WTC11 (cell line): Measurements from ENCODE around the gene ANKIB1.

Experiments used
- CTCF ChIP-seq: fragments of 200-600 bp; IDR thresholded peaks from 2 replicates; pipeline ENCODE4 v1.8.0; 2022; ENCODE audit warnings: antibody characterized with exemption
- FOXJ3 ChIP-seq: sonication (generic); formaldehyde crosslinking; IDR thresholded peaks from 2 replicates; pipeline ENCODE4 v1.9.0; 2021; ENCODE audit warnings: missing genetic modification reagents, mild to moderate bottlenecking, borderline replicate concordance
- SOX15 ChIP-seq: fragments of 250-450 bp; sonication (Bioruptor Pico); IDR thresholded peaks from 2 replicates; pipeline ENCODE4 v1.9.0; 2021; ENCODE audit warnings: mild to moderate bottlenecking
- USF1 ChIP-seq: sonication (generic); formaldehyde crosslinking; IDR thresholded peaks from 2 replicates; pipeline ENCODE4 v1.8.0; 2022; ENCODE audit warnings: mild to moderate bottlenecking, missing genetic modification reagents

- no peak for TF ChIP-seq CTCF
- no peak for TF ChIP-seq SOX15
- TF ChIP-seq USF1 (CRISPR knock-in tag), result no peak
- no peak for TF ChIP-seq FOXJ3 (CRISPR knock-in tag)
Observed at GRCh38 chr7:92282221-92282814, 36.5 kb downstream of the ANKIB1 start.
